ENCODE data around the gene NUDT7.

GRCh38 chr16:77758046-77758445 lies 35.7 kb downstream of the NUDT7 start:
- TF ChIP-seq, protein P1, sequence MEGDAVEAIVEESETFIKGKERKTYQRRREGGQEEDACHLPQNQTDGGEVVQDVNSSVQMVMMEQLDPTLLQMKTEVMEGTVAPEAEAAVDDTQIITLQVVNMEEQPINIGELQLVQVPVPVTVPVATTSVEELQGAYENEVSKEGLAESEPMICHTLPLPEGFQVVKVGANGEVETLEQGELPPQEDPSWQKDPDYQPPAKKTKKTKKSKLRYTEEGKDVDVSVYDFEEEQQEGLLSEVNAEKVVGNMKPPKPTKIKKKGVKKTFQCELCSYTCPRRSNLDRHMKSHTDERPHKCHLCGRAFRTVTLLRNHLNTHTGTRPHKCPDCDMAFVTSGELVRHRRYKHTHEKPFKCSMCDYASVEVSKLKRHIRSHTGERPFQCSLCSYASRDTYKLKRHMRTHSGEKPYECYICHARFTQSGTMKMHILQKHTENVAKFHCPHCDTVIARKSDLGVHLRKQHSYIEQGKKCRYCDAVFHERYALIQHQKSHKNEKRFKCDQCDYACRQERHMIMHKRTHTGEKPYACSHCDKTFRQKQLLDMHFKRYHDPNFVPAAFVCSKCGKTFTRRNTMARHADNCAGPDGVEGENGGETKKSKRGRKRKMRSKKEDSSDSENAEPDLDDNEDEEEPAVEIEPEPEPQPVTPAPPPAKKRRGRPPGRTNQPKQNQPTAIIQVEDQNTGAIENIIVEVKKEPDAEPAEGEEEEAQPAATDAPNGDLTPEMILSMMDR (conservative IDR thresholded peaks at IDR 0.05; ENCODE audit: low read depth in 2 of 2) = no peak
- TF ChIP-seq EZH2 (IDR thresholded peaks at IDR 0.05; ENCODE audit: low read depth, unreplicated experiment) = no peak
- TF ChIP-seq EZH2phosphoT487 (IDR thresholded peaks at IDR 0.05; ENCODE audit: unreplicated experiment) = no peak
- no peak for TF ChIP-seq POLR2AphosphoS5 (IDR thresholded peaks at IDR 0.05; ENCODE audit: low read depth)
- TF ChIP-seq ZNF114 (CRISPR knock-in tag; IDR thresholded peaks at IDR 0.05) = no peak
- TF ChIP-seq, protein P2, sequence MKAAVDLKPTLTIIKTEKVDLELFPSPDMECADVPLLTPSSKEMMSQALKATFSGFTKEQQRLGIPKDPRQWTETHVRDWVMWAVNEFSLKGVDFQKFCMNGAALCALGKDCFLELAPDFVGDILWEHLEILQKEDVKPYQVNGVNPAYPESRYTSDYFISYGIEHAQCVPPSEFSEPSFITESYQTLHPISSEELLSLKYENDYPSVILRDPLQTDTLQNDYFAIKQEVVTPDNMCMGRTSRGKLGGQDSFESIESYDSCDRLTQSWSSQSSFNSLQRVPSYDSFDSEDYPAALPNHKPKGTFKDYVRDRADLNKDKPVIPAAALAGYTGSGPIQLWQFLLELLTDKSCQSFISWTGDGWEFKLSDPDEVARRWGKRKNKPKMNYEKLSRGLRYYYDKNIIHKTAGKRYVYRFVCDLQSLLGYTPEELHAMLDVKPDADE (IDR thresholded peaks at IDR 0.05) = no peak
